BLaER1 (cell line): ENCODE results near the gene GXYLT2.

Experiments used
- H3K27ac ChIP-seq: shearing (Covaris generic); formaldehyde crosslinking; 2 replicates; pipeline ENCODE4 v1.8.1; 2022
- H3K27me3 ChIP-seq: shearing (Covaris generic); formaldehyde crosslinking; 2 replicates; pipeline ENCODE4 v1.8.1; 2022
- H3K36me3 ChIP-seq: shearing (Covaris generic); formaldehyde crosslinking; 2 replicates; pipeline ENCODE4 v1.8.1; 2022
- H3K4me1 ChIP-seq: shearing (Covaris generic); formaldehyde crosslinking; 2 replicates; pipeline ENCODE4 v1.8.1; 2022
- H3K4me2 ChIP-seq: shearing (Covaris generic); formaldehyde crosslinking; 2 replicates; pipeline ENCODE4 v1.8.1; 2022
- H3K4me3 ChIP-seq: shearing (Covaris generic); formaldehyde crosslinking; 2 replicates; pipeline ENCODE4 v1.8.1; 2022
- H3K9ac ChIP-seq: shearing (Covaris generic); formaldehyde crosslinking; 2 replicates; pipeline ENCODE4 v1.8.1; 2022
- H3K9me3 ChIP-seq: shearing (Covaris generic); formaldehyde crosslinking; 2 replicates; pipeline ENCODE4 v1.8.1; 2022
- H4K20me1 ChIP-seq: shearing (Covaris generic); formaldehyde crosslinking; 2 replicates; pipeline ENCODE4 v1.8.1; 2022
- Cebpa-rat ChIP-seq: shearing (Covaris generic); IDR thresholded peaks from 2 replicates; pipeline ENCODE4 v1.8.1; 2022

Gene GXYLT2

DNA sequence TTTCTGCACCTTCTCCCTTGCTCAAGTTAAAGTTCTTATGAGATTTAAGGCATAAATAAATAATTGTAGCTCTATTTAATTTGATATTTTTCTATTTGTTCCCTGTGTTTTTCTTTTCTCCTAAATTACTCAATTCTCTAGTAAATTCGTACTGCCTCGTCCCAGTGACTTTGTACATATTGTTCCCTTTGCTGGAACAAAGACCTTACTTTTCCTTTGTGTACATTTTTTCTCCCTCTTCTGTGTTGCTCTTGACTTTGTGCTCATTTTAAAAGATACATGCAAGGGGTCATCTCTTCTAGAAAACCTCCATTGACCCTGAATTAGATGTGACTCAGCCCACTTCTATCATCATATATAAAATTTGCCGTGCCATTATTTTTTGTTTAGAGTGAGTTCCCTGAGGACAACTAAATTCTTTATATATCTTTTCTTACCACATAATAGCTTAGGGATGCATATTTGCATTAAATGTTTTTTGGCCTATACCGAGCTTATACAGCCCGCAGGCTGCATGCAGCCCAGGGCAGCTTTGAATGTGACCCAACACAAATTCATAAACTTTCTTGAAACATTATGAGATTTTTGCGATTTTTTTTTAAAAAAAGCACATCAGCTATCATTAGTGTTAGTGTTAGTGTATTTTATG is 138.4 kb downstream of the GXYLT2 start:
- H3K27ac ChIP-seq = no peak overlapping the region
- TF ChIP-seq Cebpa-rat = no peak
- H3K4me1 ChIP-seq = 0 out of 2 replicates have a peak, but pooled peaks cover 3% of the 10 kb centered on the region
- H4K20me1 ChIP-seq = peaks cover 100% of the 10 kb centered on the region
- no peaks in the 10 kb centered on the region for H3K27me3 ChIP-seq
- no peak overlapping the region for H3K9ac ChIP-seq
- peaks cover 9% of the 10 kb centered on the region; the same call in 1 of the 2 replicates for H3K9me3 ChIP-seq
- H3K4me3 ChIP-seq = no peak overlapping the region
- H3K36me3 ChIP-seq = peaks cover 60% of the 10 kb centered on the region
- no peak overlapping the region for H3K4me2 ChIP-seq
